ENCODE data around the gene MDM1.

The MDM1 gene

GRCh38 chr12:68306564-68306963, 25.6 kb downstream of the MDM1 start:
- Histone ChIP-seq H3K27ac (ENCODE audit: extremely low read depth, low read depth, low read length) (no peak overlapping the region), H3K36me3 (ENCODE audit: control insufficient read depth in 2 of 2, insufficient read depth in 1 of 2, low read length in 2 of 2) (peaks cover 40 to 66% of the 10 kb centered on the region in 2 experiments), H3K9me3 (ENCODE audit: control insufficient read depth, insufficient read depth, low read depth, low read length) (no peaks in the 10 kb centered on the region), H3K4me1 (ENCODE audit: control insufficient read depth, insufficient read depth, low read length) (no peaks in the 10 kb centered on the region), H3K4me3 (ENCODE audit: low read depth, low read length) (no peak overlapping the region)
- POLR2A ChIA-PET = no interaction called here
- no peak for TF ChIP-seq ZNF248 (tag by site-specific recombination; IDR thresholded peaks at IDR 0.05)
- no peak for TF ChIP-seq ZNF777 (tag by site-specific recombination; IDR thresholded peaks at IDR 0.05; ENCODE audit: borderline replicate concordance)
- no peak for TF ChIP-seq ZNF404 (tag by site-specific recombination; IDR thresholded peaks at IDR 0.05)
- TF ChIP-seq KLF1 (tag by site-specific recombination; IDR thresholded peaks at IDR 0.05) = no peak
- TF ChIP-seq ZNF529 (tag by site-specific recombination; IDR thresholded peaks at IDR 0.05; ENCODE audit: insufficient replicate concordance) = no peak
- no peak for TF ChIP-seq ZNF335 (tag by site-specific recombination; conservative IDR thresholded peaks at IDR 0.05)
- TF ChIP-seq ZNF624 (tag by site-specific recombination; IDR thresholded peaks at IDR 0.05) = no peak
- TF ChIP-seq ZNF223 (tag by site-specific recombination; IDR thresholded peaks at IDR 0.05) = no peak
- no peak for TF ChIP-seq ZNF518A (tag by site-specific recombination; conservative IDR thresholded peaks at IDR 0.05; ENCODE audit: low read depth)
- TF ChIP-seq, protein P1, sequence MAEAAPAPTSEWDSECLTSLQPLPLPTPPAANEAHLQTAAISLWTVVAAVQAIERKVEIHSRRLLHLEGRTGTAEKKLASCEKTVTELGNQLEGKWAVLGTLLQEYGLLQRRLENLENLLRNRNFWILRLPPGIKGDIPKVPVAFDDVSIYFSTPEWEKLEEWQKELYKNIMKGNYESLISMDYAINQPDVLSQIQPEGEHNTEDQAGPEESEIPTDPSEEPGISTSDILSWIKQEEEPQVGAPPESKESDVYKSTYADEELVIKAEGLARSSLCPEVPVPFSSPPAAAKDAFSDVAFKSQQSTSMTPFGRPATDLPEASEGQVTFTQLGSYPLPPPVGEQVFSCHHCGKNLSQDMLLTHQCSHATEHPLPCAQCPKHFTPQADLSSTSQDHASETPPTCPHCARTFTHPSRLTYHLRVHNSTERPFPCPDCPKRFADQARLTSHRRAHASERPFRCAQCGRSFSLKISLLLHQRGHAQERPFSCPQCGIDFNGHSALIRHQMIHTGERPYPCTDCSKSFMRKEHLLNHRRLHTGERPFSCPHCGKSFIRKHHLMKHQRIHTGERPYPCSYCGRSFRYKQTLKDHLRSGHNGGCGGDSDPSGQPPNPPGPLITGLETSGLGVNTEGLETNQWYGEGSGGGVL (tag by site-specific recombination; IDR thresholded peaks at IDR 0.05) = no peak
- no peak for TF ChIP-seq MZF1 (tag by site-specific recombination; IDR thresholded peaks at IDR 0.05; ENCODE audit: borderline replicate concordance)
- no peak for TF ChIP-seq ZFP69B (tag by site-specific recombination; IDR thresholded peaks at IDR 0.05)
- TF ChIP-seq HOXC10 (CRISPR knock-in tag; IDR thresholded peaks at IDR 0.05) = no peak
- TF ChIP-seq ZNF26 (tag by site-specific recombination; IDR thresholded peaks at IDR 0.05) = no peak
- TF ChIP-seq ZNF366 (tag by site-specific recombination; conservative IDR thresholded peaks at IDR 0.05) = no peak
- TF ChIP-seq ZXDB (tag by site-specific recombination; IDR thresholded peaks at IDR 0.05) = no peak
- TF ChIP-seq, protein P2, sequence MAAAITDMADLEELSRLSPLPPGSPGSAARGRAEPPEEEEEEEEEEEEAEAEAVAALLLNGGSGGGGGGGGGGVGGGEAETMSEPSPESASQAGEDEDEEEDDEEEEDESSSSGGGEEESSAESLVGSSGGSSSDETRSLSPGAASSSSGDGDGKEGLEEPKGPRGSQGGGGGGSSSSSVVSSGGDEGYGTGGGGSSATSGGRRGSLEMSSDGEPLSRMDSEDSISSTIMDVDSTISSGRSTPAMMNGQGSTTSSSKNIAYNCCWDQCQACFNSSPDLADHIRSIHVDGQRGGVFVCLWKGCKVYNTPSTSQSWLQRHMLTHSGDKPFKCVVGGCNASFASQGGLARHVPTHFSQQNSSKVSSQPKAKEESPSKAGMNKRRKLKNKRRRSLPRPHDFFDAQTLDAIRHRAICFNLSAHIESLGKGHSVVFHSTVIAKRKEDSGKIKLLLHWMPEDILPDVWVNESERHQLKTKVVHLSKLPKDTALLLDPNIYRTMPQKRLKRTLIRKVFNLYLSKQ (tag by site-specific recombination; IDR thresholded peaks at IDR 0.05; ENCODE audit: borderline replicate concordance) = no peak
- TF ChIP-seq ZNF548 (tag by site-specific recombination; IDR thresholded peaks at IDR 0.05) = no peak
- TF ChIP-seq ZNF423 (tag by site-specific recombination; IDR thresholded peaks at IDR 0.05) = no peak
- CTCF ChIA-PET = no interaction called here

Measured in HEK293 (cell line).